Fibroblast of lung (primary cell): ENCODE data around the gene APBA1.

ENCODE experiments used
- EZH2 ChIP-seq: IDR thresholded peaks from 2 replicates; pipeline ENCODE4 v1.5.1; 2012; ENCODE audit warnings: low read length, control low read depth, mild to moderate bottlenecking; ENCODE audit errors: missing control alignments
- TF ChIP-seq, protein P1 (sequence below), 2 donors: IDR thresholded peaks in 1 of 2; conservative IDR thresholded peaks in 1 of 2; 1 replicate in 1 of 2; 2 replicates in 1 of 2; pipeline ENCODE4 v1.5.1; 2011 to 2012; ENCODE audit warnings: low read length in 2 of 2, control low read depth in 1 of 2, inconsistent platforms in 1 of 2, low read depth in 1 of 2, mild to moderate bottlenecking in 1 of 2

DNA sequence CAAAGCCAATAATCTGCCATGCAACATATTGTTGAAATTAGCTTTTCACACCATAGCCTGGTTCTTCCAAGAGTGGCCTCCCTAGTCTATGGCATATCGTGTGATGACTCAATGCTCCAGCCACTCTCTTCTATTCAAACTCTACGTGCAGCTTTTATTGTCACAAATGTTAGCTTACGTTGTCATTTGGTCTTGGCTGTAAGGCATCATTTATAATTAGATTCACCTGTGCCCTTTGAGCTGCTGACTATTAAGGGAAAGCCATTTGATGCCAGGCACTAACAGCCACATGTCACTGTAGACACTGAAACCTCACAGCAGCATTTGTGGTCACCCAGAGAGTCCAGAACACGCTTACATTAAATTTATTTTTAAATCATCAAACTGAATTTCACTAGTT is 66.8 kb downstream of the APBA1 start:
- TF ChIP-seq, protein P1, sequence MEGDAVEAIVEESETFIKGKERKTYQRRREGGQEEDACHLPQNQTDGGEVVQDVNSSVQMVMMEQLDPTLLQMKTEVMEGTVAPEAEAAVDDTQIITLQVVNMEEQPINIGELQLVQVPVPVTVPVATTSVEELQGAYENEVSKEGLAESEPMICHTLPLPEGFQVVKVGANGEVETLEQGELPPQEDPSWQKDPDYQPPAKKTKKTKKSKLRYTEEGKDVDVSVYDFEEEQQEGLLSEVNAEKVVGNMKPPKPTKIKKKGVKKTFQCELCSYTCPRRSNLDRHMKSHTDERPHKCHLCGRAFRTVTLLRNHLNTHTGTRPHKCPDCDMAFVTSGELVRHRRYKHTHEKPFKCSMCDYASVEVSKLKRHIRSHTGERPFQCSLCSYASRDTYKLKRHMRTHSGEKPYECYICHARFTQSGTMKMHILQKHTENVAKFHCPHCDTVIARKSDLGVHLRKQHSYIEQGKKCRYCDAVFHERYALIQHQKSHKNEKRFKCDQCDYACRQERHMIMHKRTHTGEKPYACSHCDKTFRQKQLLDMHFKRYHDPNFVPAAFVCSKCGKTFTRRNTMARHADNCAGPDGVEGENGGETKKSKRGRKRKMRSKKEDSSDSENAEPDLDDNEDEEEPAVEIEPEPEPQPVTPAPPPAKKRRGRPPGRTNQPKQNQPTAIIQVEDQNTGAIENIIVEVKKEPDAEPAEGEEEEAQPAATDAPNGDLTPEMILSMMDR (conservative IDR thresholded peaks at IDR 0.05 in 1 of 2, IDR thresholded peaks at IDR 0.05 in 1 of 2; ENCODE audit: low read depth in 1 of 2, low read length in 2 of 2), result no peak
- TF ChIP-seq EZH2, result no peak
